GM18868 (cell line): Measurements from ENCODE around the gene ZDHHC18.

Experiments used
- ATAC-seq: cut with Tn5 transposase; IDR thresholded peaks from one replicate; pipeline ENCODE4 v1.9.1; 2021; ENCODE audit warnings: mild to moderate bottlenecking, moderate library complexity; ENCODE audit not compliant: unreplicated experiment

ZDHHC18 gene, protein sequence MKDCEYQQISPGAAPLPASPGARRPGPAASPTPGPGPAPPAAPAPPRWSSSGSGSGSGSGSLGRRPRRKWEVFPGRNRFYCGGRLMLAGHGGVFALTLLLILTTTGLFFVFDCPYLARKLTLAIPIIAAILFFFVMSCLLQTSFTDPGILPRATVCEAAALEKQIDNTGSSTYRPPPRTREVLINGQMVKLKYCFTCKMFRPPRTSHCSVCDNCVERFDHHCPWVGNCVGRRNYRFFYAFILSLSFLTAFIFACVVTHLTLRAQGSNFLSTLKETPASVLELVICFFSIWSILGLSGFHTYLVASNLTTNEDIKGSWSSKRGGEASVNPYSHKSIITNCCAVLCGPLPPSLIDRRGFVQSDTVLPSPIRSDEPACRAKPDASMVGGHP

DNA sequence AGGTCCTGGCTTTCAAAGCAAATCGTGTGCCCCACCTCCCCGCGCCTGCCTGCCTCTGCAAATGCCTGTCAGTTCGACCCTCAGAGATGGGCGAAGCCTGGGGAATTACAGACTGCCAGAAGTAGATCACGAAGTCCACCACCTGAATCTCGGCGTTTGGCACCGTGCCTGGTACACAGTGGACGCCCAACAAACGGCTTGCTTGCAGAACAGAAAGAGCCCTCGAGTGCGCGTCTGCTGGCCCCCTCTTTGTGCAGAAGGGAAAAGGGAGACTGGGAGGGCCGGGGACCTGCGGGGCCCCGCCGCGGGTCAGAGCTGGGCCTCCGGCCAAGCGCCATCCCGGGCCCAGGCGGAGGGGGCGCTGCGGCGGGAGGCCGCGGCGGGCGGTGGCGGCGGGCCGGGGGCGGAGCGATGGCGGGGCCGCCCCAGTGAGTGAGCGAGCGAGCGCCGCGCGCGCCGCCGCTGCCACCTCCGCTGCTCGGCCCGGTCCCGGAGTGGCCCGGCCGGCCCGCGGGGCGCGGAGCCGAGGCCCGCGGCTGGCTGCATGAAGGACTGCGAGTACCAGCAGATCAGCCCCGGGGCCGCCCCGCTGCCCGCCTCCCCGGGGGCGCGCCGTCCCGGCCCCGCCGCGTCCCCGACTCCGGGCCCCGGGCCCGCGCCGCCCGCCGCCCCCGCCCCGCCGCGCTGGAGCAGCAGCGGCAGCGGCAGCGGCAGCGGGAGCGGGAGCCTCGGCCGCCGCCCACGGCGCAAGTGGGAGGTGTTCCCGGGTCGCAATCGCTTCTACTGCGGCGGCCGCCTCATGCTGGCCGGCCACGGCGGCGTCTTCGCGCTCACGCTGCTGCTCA, at the start of gene ZDHHC18:
Gene ZDHHC18 (plus strand): TSS at position 428 of the 845 bp plus-strand sequence. CDS start 117 bp downstream, at position 545.
- peak; percentile 80 for ATAC-seq

DNA sequence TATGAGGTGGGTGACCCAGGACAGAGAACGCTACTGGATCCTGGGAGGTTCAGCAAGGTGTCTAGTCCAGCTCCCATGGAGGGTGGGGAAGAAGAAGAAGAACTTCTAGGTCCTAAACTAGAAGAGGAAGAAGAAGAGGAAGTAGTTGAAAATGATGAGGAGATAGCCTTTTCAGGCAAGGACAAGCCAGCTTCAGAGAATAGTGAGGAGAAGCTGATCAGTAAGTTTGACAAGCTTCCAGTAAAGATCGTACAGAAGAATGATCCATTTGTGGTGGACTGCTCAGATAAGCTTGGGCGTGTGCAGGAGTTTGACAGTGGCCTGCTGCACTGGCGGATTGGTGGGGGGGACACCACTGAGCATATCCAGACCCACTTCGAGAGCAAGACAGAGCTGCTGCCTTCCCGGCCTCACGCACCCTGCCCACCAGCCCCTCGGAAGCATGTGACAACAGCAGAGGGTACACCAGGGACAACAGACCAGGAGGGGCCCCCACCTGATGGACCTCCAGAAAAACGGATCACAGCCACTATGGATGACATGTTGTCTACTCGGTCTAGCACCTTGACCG, 47.3 kb upstream of the ZDHHC18 start:
- no peak for ATAC-seq

DNA sequence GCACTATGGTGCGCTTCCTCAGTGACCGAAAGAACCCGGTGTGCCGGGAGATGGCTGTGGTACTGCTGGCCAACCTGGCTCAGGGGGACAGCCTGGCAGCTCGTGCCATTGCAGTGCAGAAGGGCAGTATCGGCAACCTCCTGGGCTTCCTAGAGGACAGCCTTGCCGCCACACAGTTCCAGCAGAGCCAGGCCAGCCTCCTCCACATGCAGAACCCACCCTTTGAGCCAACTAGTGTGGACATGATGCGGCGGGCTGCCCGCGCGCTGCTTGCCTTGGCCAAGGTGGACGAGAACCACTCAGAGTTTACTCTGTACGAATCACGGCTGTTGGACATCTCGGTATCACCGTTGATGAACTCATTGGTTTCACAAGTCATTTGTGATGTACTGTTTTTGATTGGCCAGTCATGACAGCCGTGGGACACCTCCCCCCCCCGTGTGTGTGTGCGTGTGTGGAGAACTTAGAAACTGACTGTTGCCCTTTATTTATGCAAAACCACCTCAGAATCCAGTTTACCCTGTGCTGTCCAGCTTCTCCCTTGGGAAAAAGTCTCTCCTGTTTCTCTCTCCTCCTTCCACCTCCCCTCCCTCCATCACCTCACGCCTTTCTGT, 46.0 kb upstream of the ZDHHC18 start:
- ATAC-seq: no peak

DNA sequence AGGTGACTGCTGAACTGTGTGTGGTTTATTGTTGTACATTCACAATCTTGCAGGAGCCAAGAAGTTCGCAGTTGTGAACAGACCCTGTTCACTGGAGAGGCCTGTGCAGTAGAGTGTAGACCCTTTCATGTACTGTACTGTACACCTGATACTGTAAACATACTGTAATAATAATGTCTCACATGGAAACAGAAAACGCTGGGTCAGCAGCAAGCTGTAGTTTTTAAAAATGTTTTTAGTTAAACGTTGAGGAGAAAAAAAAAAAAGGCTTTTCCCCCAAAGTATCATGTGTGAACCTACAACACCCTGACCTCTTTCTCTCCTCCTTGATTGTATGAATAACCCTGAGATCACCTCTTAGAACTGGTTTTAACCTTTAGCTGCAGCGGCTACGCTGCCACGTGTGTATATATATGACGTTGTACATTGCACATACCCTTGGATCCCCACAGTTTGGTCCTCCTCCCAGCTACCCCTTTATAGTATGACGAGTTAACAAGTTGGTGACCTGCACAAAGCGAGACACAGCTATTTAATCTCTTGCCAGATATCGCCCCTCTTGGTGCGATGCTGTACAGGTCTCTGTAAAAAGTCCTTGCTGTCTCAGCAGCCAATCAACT, 45.2 kb upstream of the ZDHHC18 start:
- ATAC-seq: no peak

DNA sequence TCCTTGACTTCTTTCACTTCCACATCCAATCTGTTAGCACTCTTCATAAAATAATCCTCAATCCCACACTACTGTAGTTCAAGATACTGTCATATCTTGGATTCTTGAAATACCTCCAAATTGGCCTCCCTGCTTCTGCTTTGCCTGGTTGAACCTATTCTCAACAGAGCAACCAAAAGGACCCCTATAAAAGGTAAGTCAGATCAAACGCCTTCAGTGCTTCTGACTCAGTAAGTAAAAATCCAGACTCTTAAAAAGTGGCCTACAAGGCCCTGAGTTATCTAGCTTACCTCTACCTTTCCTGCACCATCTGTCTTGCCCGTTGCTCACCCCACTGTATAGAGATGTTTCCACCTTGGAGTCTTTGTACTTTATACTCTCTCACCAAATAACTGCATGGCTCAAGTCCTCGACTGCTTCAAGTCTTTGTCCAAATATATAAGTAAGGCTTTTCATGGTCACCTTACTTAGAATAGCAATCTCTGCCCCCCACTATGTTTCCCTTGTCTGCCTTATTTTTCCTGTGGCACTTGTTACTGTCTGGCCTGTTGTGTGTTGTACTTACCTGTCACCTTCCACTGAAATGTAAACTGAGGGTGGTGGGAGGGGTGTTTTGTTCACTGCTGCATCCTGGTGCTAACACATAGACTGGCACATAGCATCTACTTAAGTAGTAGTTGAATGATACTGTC, 43.8 kb upstream of the ZDHHC18 start:
- ATAC-seq: no peak

DNA sequence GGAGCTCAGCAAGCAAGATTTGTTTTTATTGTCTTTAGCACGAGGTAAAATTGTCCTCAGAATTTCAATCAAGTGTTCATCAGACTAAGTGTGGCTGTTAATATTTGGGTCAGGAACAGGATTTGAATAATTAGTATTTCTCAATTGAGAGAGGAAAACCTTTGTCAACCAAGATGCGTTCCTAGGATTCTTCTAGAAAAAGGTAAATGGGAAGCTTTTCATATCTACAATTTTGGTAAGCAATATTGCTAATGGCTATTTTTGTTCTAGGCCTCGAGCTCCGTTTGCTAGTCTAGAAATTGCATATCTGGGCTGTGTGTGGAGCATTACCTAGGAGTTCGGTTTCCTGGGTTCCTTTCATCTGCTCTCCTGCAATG, 42.9 kb upstream of the ZDHHC18 start:
- ATAC-seq: no peak

DNA sequence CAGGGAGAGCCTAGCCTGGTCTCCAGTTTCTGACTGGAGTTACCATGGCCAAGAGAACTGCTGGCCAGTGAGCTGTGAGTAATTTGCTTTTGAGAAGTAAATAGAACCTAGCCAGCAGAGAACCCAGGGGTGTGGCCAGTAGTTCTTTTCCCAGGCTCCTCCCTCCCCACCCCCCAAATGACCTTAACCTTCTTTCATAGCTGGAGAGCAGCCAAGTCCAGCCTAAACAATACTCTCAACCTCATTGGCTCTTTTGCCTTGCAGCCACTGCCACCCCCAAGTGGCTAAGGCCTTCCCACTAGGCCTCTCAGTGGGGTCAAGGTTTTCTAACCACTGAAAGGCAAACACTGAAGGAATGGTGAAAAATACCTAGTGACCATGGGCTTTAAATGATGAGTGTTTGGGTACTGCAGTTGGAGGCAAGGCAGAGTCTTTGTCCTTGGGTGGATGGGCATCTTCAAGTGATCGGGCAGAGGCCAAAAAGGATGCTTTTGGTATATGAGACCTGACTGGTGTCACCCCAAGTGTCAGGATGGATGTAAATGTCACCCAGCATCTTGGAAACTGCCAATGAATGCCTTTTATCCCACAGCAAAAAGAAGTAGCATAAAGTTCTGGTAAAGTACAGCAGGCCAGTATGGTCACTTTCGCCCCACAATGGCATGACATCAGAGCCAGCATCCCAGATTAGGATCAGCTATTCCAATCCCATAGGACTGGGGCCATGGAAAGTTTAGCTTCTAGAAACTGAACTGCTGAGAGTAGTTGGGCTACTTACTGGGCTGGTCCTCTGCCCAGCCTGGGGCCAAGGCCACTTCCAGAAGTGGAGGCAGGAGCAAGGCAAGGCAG, 42.2 kb upstream of the ZDHHC18 start:
- ATAC-seq: no peak

DNA sequence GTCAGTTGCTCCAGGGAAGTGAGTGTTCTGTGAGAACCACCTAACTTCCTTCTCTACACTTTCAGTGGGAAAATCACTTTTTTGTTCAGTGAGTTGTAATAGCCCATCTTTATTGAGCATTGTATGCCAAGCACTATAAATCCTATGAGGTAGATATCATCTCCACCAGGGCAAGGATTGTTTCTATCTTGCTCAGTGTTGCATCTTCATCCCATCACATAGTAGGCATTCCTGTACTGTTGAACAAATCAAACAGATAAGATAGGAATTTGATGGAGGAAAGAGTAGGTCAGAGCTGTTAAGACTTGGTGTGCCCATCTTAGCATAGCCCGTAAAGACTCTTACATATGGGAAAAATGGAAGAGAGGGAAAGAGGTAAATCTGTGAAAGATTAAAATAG, 41.6 kb upstream of the ZDHHC18 start:
- ATAC-seq: no peak

DNA sequence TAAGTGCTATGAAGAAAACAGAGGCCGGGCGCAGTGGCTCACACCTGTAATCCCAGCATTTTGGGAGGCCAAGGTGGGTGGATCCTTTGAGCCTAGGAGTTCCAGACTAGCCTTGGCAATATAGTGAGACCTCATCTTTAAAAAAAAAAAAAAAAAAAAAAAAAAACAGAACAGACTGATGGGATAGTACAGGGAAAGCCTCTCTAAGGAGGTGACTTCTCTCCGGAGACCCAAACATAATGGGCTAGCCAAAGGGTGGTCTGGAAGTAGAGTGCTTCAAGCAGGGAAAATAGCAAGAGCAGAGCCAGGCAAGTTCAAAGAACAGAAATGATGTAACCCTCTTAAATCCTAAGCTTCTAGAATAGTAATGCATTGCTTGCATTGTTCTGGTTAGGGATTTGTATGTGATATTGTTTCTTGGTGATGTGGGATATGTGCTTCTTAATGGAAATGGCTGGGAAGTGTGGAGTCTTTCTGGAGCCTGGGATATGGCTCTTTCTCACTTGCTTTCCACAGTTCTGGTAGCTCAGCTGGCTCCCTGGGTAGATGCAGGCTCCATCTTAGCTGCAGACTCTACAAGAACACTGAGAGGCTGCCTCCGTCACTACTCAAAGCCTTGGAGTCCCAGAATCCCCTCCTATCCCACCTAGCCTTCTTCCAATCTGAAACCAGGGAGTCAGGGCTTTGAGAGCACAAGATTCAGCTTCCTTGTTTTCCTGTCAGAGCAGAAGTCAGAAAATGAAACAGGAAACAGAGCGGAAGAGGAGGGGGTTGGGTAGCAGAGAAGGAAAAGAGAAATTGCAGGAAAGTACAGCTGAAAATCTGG, 40.7 kb upstream of the ZDHHC18 start:
- no peak for ATAC-seq

DNA sequence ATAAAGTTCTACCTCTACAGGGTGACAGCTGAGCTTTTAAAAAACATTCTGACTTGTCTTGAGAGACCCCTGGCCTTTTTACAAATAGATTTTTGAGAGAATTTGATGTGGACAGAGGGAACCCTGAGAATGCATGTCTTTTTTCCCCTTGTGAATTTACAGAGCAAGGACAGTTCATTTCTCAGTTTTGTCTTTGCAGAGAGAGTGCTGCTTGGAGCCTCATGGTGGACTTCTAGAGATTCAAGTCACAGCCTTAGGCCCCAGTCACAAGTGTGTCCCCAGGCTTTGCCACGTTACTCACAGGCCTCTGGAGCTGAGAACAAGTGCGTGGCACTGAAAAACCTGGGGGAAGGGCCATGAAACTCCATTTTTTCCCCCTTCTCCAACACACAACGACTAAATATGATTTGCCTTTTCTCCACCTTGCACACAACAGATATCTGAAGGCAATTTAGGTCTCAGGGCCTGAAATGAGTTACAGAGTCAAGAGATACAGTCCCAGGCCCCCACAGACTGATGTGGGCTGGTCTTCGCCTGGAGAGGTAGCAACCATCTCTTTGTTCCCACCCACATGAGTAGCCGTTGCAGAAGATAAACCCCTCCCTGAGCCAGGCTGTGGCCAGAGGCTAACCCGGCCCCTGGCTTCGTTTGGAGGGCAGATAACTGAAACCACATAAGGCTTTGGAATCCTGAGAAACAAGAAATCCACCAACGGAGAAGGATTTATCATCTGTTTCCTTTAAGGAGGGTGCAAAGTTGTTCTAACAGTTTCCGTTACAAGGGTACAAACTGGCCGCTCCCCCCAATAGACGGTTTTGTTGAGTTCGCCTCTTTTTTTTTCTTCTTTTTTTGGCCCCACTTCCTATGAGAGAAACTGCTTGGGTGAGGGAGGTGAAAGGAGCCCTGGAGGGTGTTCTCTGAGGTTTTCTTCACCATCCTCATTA, 39.8 kb upstream of the ZDHHC18 start:
- no peak for ATAC-seq

DNA sequence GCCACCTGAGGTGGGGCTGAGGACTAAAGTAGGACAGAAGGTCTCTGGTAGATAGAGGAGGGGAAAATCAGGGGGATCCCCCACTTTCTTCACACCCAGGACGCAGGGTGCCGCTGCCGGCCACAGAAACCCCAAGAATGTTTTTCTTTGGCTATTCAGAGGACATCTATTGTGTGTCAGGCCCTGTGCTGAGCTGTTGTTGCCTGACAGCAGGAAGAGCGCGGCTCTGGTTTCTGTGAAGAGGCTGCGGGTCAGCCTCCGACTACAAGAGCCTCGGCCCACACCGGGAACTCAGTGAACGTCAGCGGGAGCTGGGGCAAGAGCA, 39.1 kb upstream of the ZDHHC18 start:
- ATAC-seq: peak; percentile 37

DNA sequence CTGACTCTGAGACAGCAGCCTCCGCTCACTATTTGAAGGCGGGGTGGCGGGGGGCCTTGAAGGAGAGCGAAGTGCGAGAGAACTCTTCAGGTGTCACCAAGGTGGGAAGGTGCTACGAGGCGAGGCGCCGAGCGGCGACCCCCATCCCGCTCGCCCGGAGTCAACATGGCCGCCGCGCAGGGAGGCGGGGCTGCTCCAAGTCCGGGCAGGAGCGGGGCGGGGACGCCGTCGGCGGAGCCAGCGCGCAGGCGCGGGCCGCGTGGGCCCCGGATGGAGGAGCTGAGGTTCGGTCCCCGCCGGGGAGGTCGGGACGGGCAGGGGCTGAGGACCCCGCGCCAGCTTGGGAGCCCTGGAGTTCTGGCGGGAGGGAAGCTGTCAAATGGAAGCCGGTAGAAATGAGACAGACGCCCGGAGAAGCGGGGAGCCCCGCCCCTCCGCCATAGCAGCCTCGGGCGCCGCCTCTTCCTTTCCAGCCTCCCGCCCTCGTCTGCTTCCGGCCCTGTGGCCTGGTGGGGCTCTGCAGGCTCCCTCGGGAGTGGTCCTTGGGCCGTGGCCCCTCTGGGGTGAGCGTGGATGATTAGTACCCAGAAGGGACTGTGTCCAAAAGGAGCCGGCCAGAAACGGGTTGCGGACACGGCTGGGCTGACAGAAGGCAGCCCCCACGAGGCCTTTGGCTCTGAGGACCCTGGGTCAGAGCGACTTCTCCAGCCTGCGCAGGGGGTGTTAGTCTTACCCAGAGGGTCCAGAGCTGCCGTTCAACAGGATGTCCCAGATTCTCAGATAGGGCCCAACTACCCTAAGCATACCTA, 38.6 kb upstream of the ZDHHC18 start, which contains the start of gene PIGV:
Gene PIGV (plus strand): TSS at position 245 of the 809 bp plus-strand sequence. CDS start 2,866 bp downstream, outside the sequence.
- peak; percentile 58 for ATAC-seq

DNA sequence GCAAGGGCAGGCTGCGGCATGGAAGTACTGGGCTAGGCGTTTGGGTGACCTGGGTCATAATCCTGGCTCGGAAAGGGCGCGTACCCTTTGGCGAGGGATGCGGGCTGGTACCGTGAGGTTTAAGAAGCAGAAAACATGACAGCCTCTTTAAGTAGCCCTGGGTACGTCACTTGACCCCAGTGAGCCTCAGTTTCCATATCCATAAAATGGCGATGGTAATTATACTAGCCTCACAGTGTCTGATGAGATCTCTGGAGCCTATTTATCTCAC, 38.0 kb upstream of the ZDHHC18 start:
- ATAC-seq: no peak

DNA sequence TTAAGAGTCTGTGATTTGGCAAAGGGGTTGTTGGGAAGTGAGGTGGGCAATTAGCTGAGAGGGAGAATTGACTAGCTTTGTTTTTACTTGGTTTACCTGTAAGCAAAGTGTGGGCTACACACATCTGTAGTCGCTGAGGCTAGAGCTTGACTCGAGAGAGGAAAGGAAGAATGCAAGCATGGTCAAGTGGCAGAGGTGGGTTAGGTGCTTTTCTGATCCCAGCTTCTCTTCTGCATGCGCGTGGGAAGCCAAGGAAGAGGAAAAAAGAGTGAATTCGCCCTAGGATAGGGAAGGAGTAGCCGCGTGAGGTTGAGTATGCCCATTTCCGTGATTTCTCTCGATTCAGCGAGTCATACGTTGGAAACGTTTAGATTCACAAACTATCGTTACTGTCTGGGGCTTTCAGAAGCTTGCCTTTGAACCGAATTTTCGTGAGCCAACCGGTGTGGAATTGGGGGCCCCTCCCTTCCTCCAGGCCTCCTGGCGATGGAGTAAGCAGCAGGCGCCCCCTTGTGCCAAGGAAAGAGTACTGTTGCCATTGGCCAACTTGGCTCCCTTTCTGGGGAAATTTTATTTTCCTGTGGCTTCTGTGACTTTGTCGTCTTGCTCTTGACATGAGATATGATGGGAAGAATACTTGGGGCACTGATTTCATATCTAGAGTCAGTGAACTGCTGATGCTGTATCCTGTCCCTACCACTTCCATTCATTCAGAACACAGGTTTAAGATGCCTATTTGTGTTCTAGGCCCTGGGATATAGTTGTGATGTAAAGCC, 37.5 kb upstream of the ZDHHC18 start:
- ATAC-seq: no peak

DNA sequence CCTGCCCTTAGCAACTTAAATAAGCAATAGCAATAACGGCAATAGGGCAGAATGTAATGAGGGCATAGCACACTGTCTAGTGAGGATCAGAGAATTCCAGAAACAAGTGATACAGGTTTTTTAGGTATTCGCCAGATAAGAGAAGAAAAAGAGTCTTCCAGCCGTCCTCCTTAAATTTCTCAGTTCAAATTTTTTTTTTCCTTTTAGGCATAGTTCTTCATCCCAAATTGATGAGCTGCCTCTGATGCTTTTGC, 36.9 kb upstream of the ZDHHC18 start:
- no peak for ATAC-seq

DNA sequence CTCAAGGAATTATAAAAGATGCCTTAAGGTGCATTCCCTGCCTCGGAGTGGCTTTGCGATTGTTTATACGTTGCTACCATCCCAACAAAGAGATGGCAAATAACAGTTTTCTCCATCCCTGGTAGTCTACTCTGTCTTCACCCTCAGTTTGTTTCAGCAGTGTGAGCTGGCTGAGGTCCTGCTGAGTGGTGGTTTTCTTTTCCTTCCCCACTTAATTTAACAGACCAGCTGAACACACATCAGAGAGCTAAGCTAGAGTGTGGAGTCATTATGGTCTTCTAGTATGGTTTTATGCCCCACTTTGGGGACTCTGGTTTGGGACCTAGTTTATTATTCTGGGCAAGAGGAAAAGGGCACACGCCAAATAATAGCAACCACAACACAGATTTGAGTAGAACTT, 36.6 kb upstream of the ZDHHC18 start:
- ATAC-seq: no peak
